ENCODE data around the gene TMEM45A. TPM values are rescaled to one million over a fixed set of nuclear protein-coding genes. Genes with fewer than 3 reads are reported as not detected.

The TMEM45A gene
- total RNA-seq, 1 experiment from 2014 or later = 6.6 TPM

DNA sequence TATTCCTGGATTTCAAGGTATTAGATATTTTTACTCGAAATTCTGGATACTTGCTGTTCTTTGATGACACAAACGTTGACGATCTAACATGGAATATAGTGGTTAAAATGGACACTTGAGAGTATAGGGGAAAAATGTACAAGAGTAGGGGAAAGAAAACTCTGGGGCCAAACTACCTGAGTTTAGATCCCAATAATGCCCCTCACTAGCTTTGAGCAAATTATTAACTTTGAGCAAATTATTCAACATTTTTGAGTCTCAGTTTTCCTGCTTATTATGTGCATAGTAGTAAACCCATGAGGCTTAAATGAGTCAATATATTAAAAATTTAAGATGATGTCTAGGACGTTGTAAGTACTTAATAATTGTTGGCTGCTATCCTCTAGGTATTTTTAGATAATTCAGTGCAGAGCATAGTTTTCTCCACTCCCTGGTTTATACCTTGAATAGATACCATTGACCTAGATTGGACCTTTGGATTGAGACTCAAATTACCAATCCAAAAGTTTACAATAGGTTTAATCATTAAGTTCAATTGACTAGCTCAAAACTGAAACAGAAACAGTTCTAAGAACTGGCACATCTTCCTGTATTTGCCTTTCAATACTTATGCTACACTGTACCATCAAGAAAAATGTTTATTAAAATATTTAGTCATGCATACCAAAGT is 121.4 kb downstream of the TMEM45A start:
- Mint-ChIP-seq H3K4me1 (peaks cover 5% of the 10 kb centered on the region), H3K27me3 (ENCODE audit: low read depth) (no peaks in the 10 kb centered on the region), H3K36me3 (no peaks in the 10 kb centered on the region), H3K9me3 (no peaks in the 10 kb centered on the region; the same call in 1 of the 2 replicates), H3K27ac (no peak overlapping the region), H3K4me3 (no peak overlapping the region)
- ChIA-PET CTCF (no interaction called here), POLR2A (no interaction called here)
- DNase-seq (ENCODE audit: low spot score) (no peak), ATAC-seq (no peak)
- no peak for TF ChIP-seq FOXK1 (CRISPR knock-in tag; IDR thresholded peaks at IDR 0.05)
- no peak for TF ChIP-seq ZNF532 (CRISPR knock-in tag; IDR thresholded peaks at IDR 0.05; ENCODE audit: borderline replicate concordance)
- TF ChIP-seq, protein P1, sequence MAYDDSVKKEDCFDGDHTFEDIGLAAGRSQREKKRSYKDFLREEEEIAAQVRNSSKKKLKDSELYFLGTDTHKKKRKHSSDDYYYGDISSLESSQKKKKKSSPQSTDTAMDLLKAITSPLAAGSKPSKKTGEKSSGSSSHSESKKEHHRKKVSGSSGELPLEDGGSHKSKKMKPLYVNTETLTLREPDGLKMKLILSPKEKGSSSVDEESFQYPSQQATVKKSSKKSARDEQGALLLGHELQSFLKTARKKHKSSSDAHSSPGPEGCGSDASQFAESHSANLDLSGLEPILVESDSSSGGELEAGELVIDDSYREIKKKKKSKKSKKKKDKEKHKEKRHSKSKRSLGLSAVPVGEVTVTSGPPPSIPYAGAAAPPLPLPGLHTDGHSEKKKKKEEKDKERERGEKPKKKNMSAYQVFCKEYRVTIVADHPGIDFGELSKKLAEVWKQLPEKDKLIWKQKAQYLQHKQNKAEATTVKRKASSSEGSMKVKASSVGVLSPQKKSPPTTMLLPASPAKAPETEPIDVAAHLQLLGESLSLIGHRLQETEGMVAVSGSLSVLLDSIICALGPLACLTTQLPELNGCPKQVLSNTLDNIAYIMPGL (CRISPR knock-in tag; IDR thresholded peaks at IDR 0.05) = no peak
- TF ChIP-seq ATF2 (CRISPR knock-in tag; IDR thresholded peaks at IDR 0.05; ENCODE audit: borderline replicate concordance, low read depth) = no peak
- no peak for TF ChIP-seq TEAD4 (CRISPR knock-in tag; IDR thresholded peaks at IDR 0.05)
- no peak for TF ChIP-seq ZNF416 (CRISPR knock-in tag; IDR thresholded peaks at IDR 0.05)
- TF ChIP-seq ZMAT4 (CRISPR knock-in tag; IDR thresholded peaks at IDR 0.05) = no peak
- TF ChIP-seq ATF6 (CRISPR knock-in tag; IDR thresholded peaks at IDR 0.05) = no peak
- no peak for TF ChIP-seq ZNF425 (CRISPR knock-in tag; conservative IDR thresholded peaks at IDR 0.05)
- TF ChIP-seq JAZF1 (CRISPR knock-in tag; IDR thresholded peaks at IDR 0.05) = no peak

DNA sequence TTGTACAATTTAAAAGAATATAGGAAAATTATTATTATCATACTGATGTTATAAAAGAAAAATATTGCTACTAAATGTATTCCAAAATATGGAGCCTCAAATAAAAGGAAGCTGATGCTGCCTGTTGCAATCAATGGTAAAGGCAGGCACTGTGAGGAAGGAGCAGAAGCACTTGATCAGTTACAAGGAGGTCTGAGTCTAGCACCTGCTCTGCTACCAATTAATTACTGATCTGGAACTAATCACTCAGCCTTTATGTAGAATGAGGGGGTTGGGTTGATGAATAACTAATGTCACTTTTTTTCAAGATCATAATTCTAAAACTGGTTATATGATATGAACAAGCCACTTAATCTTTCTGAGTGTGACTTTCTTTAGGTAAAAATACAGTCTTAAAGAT is 122.5 kb downstream of the TMEM45A start:
- no peak overlapping the region for H3K4me3 Mint-ChIP-seq
- ChIA-PET POLR2A (no interaction called here), CTCF (no interaction called here)
- H3K9me3 Mint-ChIP-seq = no peaks in the 10 kb centered on the region; the same call in 1 of the 2 replicates
- no peaks in the 10 kb centered on the region for H3K36me3 Mint-ChIP-seq
- H3K27ac Mint-ChIP-seq = no peak overlapping the region
- DNase-seq (ENCODE audit: low spot score) (no peak), ATAC-seq (no peak)
- H3K4me1 Mint-ChIP-seq = peaks cover 5% of the 10 kb centered on the region
- no peaks in the 10 kb centered on the region for H3K27me3 Mint-ChIP-seq (ENCODE audit: low read depth)
- TF ChIP-seq NR2C2 (CRISPR knock-in tag; IDR thresholded peaks at IDR 0.05) (no peak), ZNF671 (CRISPR knock-in tag; IDR thresholded peaks at IDR 0.05) (no peak), FOXJ3 (CRISPR knock-in tag; IDR thresholded peaks at IDR 0.05; ENCODE audit: borderline replicate concordance) (no peak), ZNF425 (CRISPR knock-in tag; conservative IDR thresholded peaks at IDR 0.05) (no peak), MLX (CRISPR knock-in tag; IDR thresholded peaks at IDR 0.05) (no peak), FOXP1 (CRISPR knock-in tag; IDR thresholded peaks at IDR 0.05; ENCODE audit: borderline replicate concordance) (no peak), MXD4 (CRISPR knock-in tag; IDR thresholded peaks at IDR 0.05; ENCODE audit: borderline replicate concordance) (no peak)
- TF ChIP-seq, protein P2, sequence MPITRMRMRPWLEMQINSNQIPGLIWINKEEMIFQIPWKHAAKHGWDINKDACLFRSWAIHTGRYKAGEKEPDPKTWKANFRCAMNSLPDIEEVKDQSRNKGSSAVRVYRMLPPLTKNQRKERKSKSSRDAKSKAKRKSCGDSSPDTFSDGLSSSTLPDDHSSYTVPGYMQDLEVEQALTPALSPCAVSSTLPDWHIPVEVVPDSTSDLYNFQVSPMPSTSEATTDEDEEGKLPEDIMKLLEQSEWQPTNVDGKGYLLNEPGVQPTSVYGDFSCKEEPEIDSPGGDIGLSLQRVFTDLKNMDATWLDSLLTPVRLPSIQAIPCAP (CRISPR knock-in tag; IDR thresholded peaks at IDR 0.05) = no peak
